HCT116 (cell line): Measurements from ENCODE around the gene WFDC6.

Source experiments
- CTCF ChIP-seq, 3 experiments: fragments of 200-600 bp in 1 of 3; sonication (generic) in 1 of 3; IDR thresholded peaks in 2 of 3; conservative IDR thresholded peaks in 1 of 3; 2 replicates each; pipeline ENCODE4 v1.5.1; 2012 to 2017; ENCODE audit warnings: low read depth in 2 of 3, low read length in 2 of 3, antibody characterized with exemption in 1 of 3, borderline replicate concordance in 1 of 3, control low read depth in 1 of 3, mild to moderate bottlenecking in 1 of 3, mixed read lengths in 1 of 3, mixed run types in 1 of 3, moderate library complexity in 1 of 3; ENCODE audit not compliant: insufficient read depth in 1 of 3
- ELF1 ChIP-seq: IDR thresholded peaks from 2 replicates; pipeline ENCODE4 v1.6.1; 2012; ENCODE audit warnings: low read depth, borderline replicate concordance
- EZH2 ChIP-seq: fragments of 200-600 bp; sonication (generic); IDR thresholded peaks from 2 replicates; pipeline ENCODE4 v1.6.1; 2017; ENCODE audit warnings: antibody characterized with exemption, mixed run types
- EZH2phosphoT487 ChIP-seq: fragments of 200-600 bp; IDR thresholded peaks from 2 replicates; pipeline ENCODE4 v1.6.1; 2018; ENCODE audit warnings: antibody characterized with exemption, borderline replicate concordance
- FOSL1 ChIP-seq: IDR thresholded peaks from 2 replicates; pipeline ENCODE4 v1.6.1; 2012; ENCODE audit warnings: low read depth
- JUND ChIP-seq: IDR thresholded peaks from 2 replicates; pipeline ENCODE4 v1.6.1; 2012
- MAX ChIP-seq: IDR thresholded peaks from 2 replicates; pipeline ENCODE4 v1.6.1; 2012
- POLR2A ChIP-seq: IDR thresholded peaks from 2 replicates; pipeline ENCODE4 v1.7.0; 2011; ENCODE audit warnings: borderline replicate concordance; ENCODE audit not compliant: insufficient read depth, insufficient read length; ENCODE audit errors: extremely low read depth
- RAD21 ChIP-seq: IDR thresholded peaks from 2 replicates; pipeline ENCODE4 v1.6.1; 2012; ENCODE audit warnings: low read depth, mild to moderate bottlenecking
- SIN3A ChIP-seq: IDR thresholded peaks from 2 replicates; pipeline ENCODE4 v1.6.1; 2012; ENCODE audit warnings: low read depth
- SP1 ChIP-seq: IDR thresholded peaks from 2 replicates; pipeline ENCODE4 v1.6.1; 2012; ENCODE audit warnings: low read depth
- YY1 ChIP-seq: IDR thresholded peaks from 2 replicates; pipeline ENCODE4 v1.6.1; 2011; ENCODE audit warnings: low read length, low read depth, moderate library complexity, mild to moderate bottlenecking; ENCODE audit not compliant: insufficient replicate concordance; ENCODE audit errors: extremely low read depth
- ZBTB33 ChIP-seq: IDR thresholded peaks from 2 replicates; pipeline ENCODE4 v1.6.1; 2011; ENCODE audit warnings: mild to moderate bottlenecking, low read length, moderate library complexity; ENCODE audit not compliant: insufficient replicate concordance; ENCODE audit errors: extremely low read depth

DNA sequence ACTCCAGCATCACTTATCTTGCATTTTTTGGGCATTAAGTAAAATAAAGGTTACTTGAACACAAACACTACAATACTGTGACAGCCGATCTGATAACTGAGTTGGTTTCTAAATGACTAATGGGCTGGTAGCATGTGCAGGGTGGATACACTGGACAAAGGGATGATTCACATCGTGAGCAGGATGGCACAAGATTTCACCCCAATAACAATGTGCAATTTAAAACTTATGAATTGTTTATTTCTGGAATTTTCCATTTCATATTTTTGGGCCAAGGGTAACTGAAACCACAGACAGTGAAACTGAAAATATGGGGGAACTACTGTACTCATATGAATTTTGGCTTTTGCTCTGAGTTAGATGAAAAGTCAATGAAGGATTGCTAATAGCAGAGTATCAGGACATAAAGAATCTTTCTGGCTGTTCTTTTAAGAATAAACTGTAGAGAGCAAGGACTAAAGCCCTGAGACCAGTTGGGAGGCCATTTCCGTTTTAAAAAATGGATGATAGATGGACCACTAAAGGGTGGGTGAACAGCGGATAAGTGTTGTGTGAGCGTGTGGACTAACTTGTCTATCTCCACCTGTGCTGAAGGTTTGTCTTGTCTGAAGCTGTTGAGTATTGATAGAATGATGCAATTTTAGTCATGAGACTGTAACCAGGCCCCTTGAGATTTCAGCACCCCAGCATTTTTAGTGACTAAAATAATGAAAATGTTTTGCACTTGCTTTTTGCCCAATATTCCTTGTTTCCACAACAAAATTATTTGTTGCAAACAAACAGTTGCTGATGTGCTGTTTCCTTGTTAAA is 32.1 kb downstream of the WFDC6 start:
- no peak for TF ChIP-seq CTCF (IDR thresholded peaks at IDR 0.05 in 2 of 3, conservative IDR thresholded peaks at IDR 0.05 in 1 of 3; ENCODE audit: borderline replicate concordance in 1 of 3, insufficient read depth in 1 of 3, low read depth in 2 of 3, low read length in 2 of 3)
- TF ChIP-seq SP1, result no peak; the same call in 1 of the 2 replicates
- no peak for TF ChIP-seq EZH2
- TF ChIP-seq POLR2A, result no peak
- TF ChIP-seq SIN3A, result no peak
- no peak for TF ChIP-seq YY1
- no peak; the same call in 1 of the 2 replicates for TF ChIP-seq MAX
- TF ChIP-seq RAD21, result no peak
- TF ChIP-seq ELF1, result no peak
- TF ChIP-seq FOSL1, result no peak
- no peak for TF ChIP-seq JUND
- no peak for TF ChIP-seq EZH2phosphoT487
- TF ChIP-seq ZBTB33, result no peak
